Neural cell (in vitro differentiated cells): ENCODE results near the gene LYPLAL1. TPM values are rescaled to one million over a fixed set of nuclear protein-coding genes. Genes with fewer than 3 reads are reported as not detected.

Experiments
- H2AFZ ChIP-seq: fragments of 200-600, 300-800 bp; sonication (generic), shearing (Covaris generic); 2 replicates; pipeline ENCODE4 v1.6.0; 2014; ENCODE audit warnings: low read depth, mild to moderate bottlenecking, antibody characterized with exemption, low read length, moderate library complexity
- H3F3A ChIP-seq: fragments of 200-600 bp; shearing (Covaris generic); 2 replicates; pipeline ENCODE4 v1.6.1; 2016; ENCODE audit warnings: mild to moderate bottlenecking, moderate library complexity, mixed read lengths, antibody characterized with exemption, low read length; ENCODE audit not compliant: insufficient read depth, poor library complexity, severe bottlenecking
- H3K27ac ChIP-seq: fragments of 200-600, 300-800 bp; sonication (generic), shearing (Covaris generic); 2 replicates; pipeline ENCODE4 v1.5.1; 2014; ENCODE audit warnings: mild to moderate bottlenecking, low read length, moderate library complexity
- H3K27me3 ChIP-seq: fragments of 300-800, 200-600 bp; sonication (generic), shearing (Covaris generic); 2 replicates; pipeline ENCODE4 v1.6.0; 2014; ENCODE audit warnings: mild to moderate bottlenecking, low read depth, low read length, moderate library complexity; ENCODE audit not compliant: insufficient read depth
- H3K36me3 ChIP-seq: fragments of 300-800, 200-600 bp; sonication (generic), shearing (Covaris generic); 2 replicates; pipeline ENCODE4 v1.5.1; 2014; ENCODE audit warnings: mild to moderate bottlenecking, antibody characterized with exemption, low read length, moderate library complexity; ENCODE audit not compliant: insufficient read depth
- H3K4me2 ChIP-seq: fragments of 300-800, 200-600 bp; sonication (generic), shearing (Covaris generic); 2 replicates; pipeline ENCODE4 v1.6.0; 2014; ENCODE audit warnings: mild to moderate bottlenecking, low read length
- H3K4me3 ChIP-seq: fragments of 300-800, 200-600 bp; sonication (generic), shearing (Covaris generic); 2 replicates; pipeline ENCODE4 v1.5.1; 2014; ENCODE audit warnings: mild to moderate bottlenecking, low read length, moderate library complexity
- H3K79me2 ChIP-seq: fragments of 200-600 bp; shearing (Covaris generic); replicated peaks from 2 replicates; pipeline ENCODE4 v1.6.0; 2014; ENCODE audit warnings: mild to moderate bottlenecking, low read length, moderate library complexity; ENCODE audit not compliant: insufficient read depth
- H3K9ac ChIP-seq: fragments of 300-800, 200-600 bp; sonication (generic), shearing (Covaris generic); 2 replicates; pipeline ENCODE4 v1.6.1; 2016; ENCODE audit warnings: mild to moderate bottlenecking, low read length, mixed read lengths
- H3K9me2 ChIP-seq: fragments of 200-600 bp; shearing (Covaris generic); 2 replicates; pipeline ENCODE4 v1.6.1; 2016; ENCODE audit warnings: mild to moderate bottlenecking, low read length, mixed read lengths; ENCODE audit not compliant: insufficient read depth
- H3K9me3 ChIP-seq: fragments of 200-600, 300-800 bp; sonication (generic), shearing (Covaris generic); 2 replicates; pipeline ENCODE4 v1.6.1; 2016; ENCODE audit warnings: mild to moderate bottlenecking, mixed run types, low read length, moderate library complexity, mixed read lengths
- H4K20me1 ChIP-seq: fragments of 200-600 bp; shearing (Covaris generic); 2 replicates; pipeline ENCODE4 v1.6.1; 2016; ENCODE audit warnings: mild to moderate bottlenecking, mixed run types; ENCODE audit not compliant: insufficient read depth
- EP300 ChIP-seq: fragments of 450-650 bp; conservative IDR thresholded peaks from 2 replicates; pipeline ENCODE4 v1.6.1; 2014; ENCODE audit warnings: antibody characterized with exemption, mild to moderate bottlenecking, moderate library complexity; ENCODE audit not compliant: poor library complexity, severe bottlenecking
- EZH2 ChIP-seq: fragments of 200-600, 300-800 bp; shearing (Covaris generic), sonication (generic); IDR thresholded peaks from 2 replicates; pipeline ENCODE4 v1.6.1; 2014; ENCODE audit warnings: antibody characterized with exemption, low read length, borderline replicate concordance, mild to moderate bottlenecking; ENCODE audit not compliant: insufficient read depth, poor library complexity, severe bottlenecking
- MXI1 ChIP-seq: fragments of 450-650 bp; conservative IDR thresholded peaks from 2 replicates; pipeline ENCODE4 v1.6.1; 2014; ENCODE audit warnings: antibody characterized with exemption, mild to moderate bottlenecking; ENCODE audit not compliant: poor library complexity, severe bottlenecking
- POLR2AphosphoS5 ChIP-seq: IDR thresholded peaks from 2 replicates; pipeline ENCODE4 v1.6.1; 2012
- RAD21 ChIP-seq: fragments of 450-650 bp; conservative IDR thresholded peaks from 2 replicates; pipeline ENCODE4 v1.6.1; 2014; ENCODE audit warnings: antibody characterized with exemption, mild to moderate bottlenecking, moderate library complexity
- REST ChIP-seq: IDR thresholded peaks from 2 replicates; pipeline ENCODE4 v1.6.1; 2012; ENCODE audit warnings: borderline replicate concordance
- SMC3 ChIP-seq: fragments of 450-650 bp; conservative IDR thresholded peaks from 2 replicates; pipeline ENCODE4 v1.6.1; 2014; ENCODE audit warnings: antibody characterized with exemption, mild to moderate bottlenecking, moderate library complexity; ENCODE audit not compliant: poor library complexity
- TAF1 ChIP-seq: IDR thresholded peaks from 2 replicates; pipeline ENCODE4 v1.6.1; 2012; ENCODE audit warnings: low read depth
- polyA plus RNA-seq: library from polyadenylated mRNA; depleted of rRNA; stranded (reverse); fragments of >200 nt; gene quantifications from 2 replicates; pipeline ENCODE4 v1.2.3, GENCODE V29; 2014
- TF ChIP-seq, protein P1 (sequence below): fragments of 450-650 bp; IDR thresholded peaks from 2 replicates; pipeline ENCODE4 v1.5.1; 2014; ENCODE audit warnings: antibody characterized with exemption, mild to moderate bottlenecking, moderate library complexity; ENCODE audit not compliant: poor library complexity, severe bottlenecking

Gene LYPLAL1
- polyA plus RNA-seq, 1 donor from 2014 or later, result 38.1 TPM

DNA sequence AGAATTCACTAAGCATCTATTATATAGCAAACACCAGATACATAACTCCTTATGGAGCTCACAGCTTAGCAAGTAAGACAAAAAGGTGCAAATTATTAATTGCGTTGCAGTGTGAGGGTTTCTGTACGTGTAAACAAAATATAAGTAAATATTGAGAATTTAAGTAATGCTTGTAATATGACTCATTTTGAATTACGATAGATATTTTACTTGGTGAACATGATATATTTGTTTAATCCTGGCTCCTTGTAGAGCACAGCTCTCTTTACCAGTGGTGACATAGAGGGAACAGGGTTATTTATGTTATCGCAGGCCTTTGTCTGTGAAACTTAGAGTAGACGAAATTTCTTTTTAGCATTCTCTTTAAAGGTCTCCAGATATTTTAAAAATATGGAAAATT, 36.4 kb downstream of the LYPLAL1 start:
- Histone ChIP-seq H3K4me2 (no peak overlapping the region), H3K4me3 (no peak overlapping the region), H3K27ac (no peak overlapping the region), H3K9ac (no peak overlapping the region), H4K20me1 (no peaks in the 10 kb centered on the region), H2AFZ (no peak overlapping the region), H3K27me3 (no peaks in the 10 kb centered on the region), H3K9me3 (no peaks in the 10 kb centered on the region), H3K9me2 (no peaks in the 10 kb centered on the region), H3F3A (no peaks in the 10 kb centered on the region), H3K79me2 (no peaks in the 10 kb centered on the region), H3K36me3 (no peaks in the 10 kb centered on the region)
- TF ChIP-seq MXI1 (no peak), EZH2 (no peak), SMC3 (no peak), TAF1 (no peak), REST (no peak), RAD21 (no peak), POLR2AphosphoS5 (no peak), EP300 (no peak)
- TF ChIP-seq, protein P1, sequence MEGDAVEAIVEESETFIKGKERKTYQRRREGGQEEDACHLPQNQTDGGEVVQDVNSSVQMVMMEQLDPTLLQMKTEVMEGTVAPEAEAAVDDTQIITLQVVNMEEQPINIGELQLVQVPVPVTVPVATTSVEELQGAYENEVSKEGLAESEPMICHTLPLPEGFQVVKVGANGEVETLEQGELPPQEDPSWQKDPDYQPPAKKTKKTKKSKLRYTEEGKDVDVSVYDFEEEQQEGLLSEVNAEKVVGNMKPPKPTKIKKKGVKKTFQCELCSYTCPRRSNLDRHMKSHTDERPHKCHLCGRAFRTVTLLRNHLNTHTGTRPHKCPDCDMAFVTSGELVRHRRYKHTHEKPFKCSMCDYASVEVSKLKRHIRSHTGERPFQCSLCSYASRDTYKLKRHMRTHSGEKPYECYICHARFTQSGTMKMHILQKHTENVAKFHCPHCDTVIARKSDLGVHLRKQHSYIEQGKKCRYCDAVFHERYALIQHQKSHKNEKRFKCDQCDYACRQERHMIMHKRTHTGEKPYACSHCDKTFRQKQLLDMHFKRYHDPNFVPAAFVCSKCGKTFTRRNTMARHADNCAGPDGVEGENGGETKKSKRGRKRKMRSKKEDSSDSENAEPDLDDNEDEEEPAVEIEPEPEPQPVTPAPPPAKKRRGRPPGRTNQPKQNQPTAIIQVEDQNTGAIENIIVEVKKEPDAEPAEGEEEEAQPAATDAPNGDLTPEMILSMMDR, result no peak

GRCh38 chr1:219215477-219215876, 41.8 kb downstream of the LYPLAL1 start:
- TF ChIP-seq TAF1, result no peak
- TF ChIP-seq, protein P1, result no peak
- TF ChIP-seq RAD21, result no peak
- no peak for TF ChIP-seq EZH2
- no peak for TF ChIP-seq MXI1
- no peak for TF ChIP-seq POLR2AphosphoS5
- no peak for TF ChIP-seq EP300
- no peak for TF ChIP-seq SMC3
- TF ChIP-seq REST, result no peak
- Histone ChIP-seq H3F3A (no peaks in the 10 kb centered on the region), H3K9ac (no peak overlapping the region), H3K27ac (no peak overlapping the region), H3K9me2 (no peaks in the 10 kb centered on the region), H3K4me2 (no peak overlapping the region), H3K4me3 (no peak overlapping the region), H3K9me3 (no peaks in the 10 kb centered on the region), H3K79me2 (no peaks in the 10 kb centered on the region), H4K20me1 (no peaks in the 10 kb centered on the region), H3K36me3 (no peaks in the 10 kb centered on the region), H2AFZ (no peak overlapping the region), H3K27me3 (no peaks in the 10 kb centered on the region)
